ES-I3 (cell line): ENCODE data around the gene FERD3L.

Source experiments
- H3K36me3 ChIP-seq: 2 replicates; pipeline ENCODE4 v1.6.1; 2013; ENCODE audit warnings: mild to moderate bottlenecking, low read length, control low read depth, moderate library complexity; ENCODE audit not compliant: insufficient read depth
- H3K4me1 ChIP-seq: 2 replicates; pipeline ENCODE4 v1.6.1; 2013; ENCODE audit warnings: mild to moderate bottlenecking, control low read depth, low read length; ENCODE audit not compliant: insufficient read depth
- H3K9ac ChIP-seq: 2 replicates; pipeline ENCODE4 v1.6.1; 2013; ENCODE audit warnings: low read depth, mild to moderate bottlenecking, low read length, moderate library complexity
- H3K9me3 ChIP-seq: 2 replicates; pipeline ENCODE4 v1.6.1; 2013; ENCODE audit warnings: mild to moderate bottlenecking, low read length, moderate library complexity; ENCODE audit not compliant: control insufficient read depth, insufficient read depth

Gene FERD3L

DNA sequence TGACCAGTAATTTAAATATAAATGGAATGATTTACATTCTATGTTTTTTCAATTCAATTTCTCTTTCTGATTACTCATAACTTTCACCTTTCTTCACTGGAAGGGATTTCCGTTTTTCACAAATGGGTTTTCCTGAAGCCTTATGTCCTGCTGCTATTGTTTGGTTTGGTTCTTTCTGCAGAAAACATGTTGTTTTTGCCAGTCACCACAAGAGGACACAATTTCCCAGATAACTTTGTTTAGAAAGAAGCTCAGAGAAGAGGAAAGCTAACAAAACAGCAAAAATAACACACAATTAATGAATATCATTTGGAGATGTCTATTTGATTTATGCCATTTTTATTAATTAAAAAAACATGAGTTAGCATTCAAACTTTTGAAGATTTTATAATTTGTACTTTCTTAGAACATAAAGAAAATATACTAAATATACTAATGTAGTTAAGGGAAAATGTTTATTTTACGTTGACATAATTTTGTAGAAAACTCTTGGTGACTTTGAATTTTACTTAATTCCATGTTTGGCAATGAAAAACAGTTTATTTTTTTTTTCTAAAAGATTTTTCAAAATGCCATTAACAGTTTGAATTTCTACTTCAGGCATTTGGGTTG lies 23.1 kb downstream of the FERD3L start:
- H3K9ac ChIP-seq: no peak overlapping the region
- H3K4me1 ChIP-seq: 0 out of 2 replicates have a peak, but pooled peaks cover 3% of the 10 kb centered on the region
- no peaks in the 10 kb centered on the region for H3K36me3 ChIP-seq
- H3K9me3 ChIP-seq: no peaks in the 10 kb centered on the region

DNA sequence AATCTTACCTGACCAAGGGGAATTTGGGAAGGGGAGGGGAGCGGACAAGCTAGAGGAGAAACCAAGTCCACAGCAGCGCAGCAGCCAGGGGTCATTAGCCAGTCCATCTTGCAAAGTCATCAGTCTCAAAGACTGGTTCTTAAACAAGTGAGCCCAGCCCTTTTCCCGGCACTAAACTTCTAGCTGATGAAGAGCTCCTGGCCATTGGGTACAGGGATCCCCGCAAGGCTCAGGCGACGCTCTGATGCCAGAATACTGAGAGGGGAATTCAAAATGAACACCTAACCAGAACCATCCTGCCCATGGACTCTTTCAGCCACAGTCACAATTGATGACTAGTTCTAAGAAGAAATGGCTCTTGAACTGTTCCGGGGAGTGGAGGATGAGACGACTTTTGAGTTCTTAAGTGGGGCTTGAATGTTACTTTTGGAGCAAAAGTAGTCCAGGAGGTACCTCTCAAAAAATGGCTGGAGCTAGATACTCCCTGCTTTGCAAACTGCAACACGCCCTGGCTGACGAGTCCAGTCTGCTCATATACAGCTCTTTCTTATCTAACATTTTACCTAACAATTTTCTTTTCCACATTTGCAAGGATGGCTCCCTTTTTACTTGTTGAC lies 25.2 kb downstream of the FERD3L start:
- Histone ChIP-seq H3K9me3 (no peaks in the 10 kb centered on the region), H3K4me1 (0 out of 2 replicates have a peak, but pooled peaks cover 3% of the 10 kb centered on the region), H3K36me3 (no peaks in the 10 kb centered on the region), H3K9ac (peak overlapping the region; percentile 54; the same call in 1 of the 2 replicates)

DNA sequence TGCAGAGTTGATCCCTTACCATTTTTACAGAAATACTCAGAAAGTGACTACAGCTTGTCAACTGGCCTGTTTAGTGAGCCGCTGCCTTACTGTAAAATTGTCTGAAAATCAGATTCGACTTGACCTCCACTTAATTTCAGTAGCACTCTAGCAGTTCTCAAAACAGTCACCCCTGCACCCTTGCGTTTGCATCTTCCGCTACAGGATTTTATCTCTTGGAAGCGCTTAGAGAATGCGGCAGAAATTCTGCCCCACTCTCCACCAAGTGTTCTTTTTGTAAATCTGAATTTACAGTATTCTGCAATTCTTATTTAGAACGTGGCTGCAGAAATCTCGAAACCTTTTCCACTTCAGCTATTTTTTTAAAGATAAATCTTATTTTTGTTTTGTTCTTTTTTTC lies 25.8 kb downstream of the FERD3L start:
- H3K9ac ChIP-seq: peak overlapping the region; percentile 54
- no peaks in the 10 kb centered on the region for H3K36me3 ChIP-seq
- H3K4me1 ChIP-seq: 0 out of 2 replicates have a peak, but pooled peaks cover 3% of the 10 kb centered on the region
- H3K9me3 ChIP-seq: no peaks in the 10 kb centered on the region

DNA sequence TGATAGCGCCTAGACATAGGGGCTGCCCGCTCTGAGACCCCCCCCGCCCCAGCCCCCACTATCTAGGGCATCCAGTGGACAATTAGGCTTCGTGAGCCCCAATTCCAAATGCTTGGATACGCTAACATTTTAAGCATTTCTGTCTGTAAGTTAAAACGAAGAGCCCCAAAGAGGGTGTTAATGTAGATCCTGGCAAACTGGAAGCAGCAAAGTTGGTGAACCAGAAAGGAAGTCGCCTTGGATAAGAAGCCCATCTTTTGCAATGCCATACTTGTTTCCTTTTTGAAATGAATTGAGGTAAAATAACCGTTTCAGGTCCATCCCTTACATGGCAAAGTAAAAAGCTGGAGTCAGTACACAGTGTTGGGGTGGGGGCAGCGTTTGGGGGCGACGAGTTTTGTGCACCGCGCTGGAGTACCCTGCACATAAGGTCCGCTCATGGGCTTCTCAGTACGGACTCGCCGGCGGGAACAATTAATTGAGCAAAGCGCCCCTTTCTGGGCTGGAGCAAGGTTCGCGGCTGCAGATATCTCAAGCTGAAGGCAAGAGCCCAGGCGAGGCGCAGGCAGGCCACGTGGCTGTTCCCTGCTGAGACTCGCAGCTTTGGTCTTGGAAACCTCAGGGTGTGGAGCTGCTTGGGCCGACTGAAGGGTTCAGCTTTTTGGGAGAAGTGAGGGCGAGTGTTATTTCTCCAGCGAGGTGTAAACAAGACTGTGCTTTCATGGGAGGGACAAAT lies 26.4 kb downstream of the FERD3L start:
- no peaks in the 10 kb centered on the region for H3K36me3 ChIP-seq
- H3K9ac ChIP-seq: peak overlapping the region; percentile 54
- H3K4me1 ChIP-seq: 0 out of 2 replicates have a peak, but pooled peaks cover 3% of the 10 kb centered on the region
- H3K9me3 ChIP-seq: no peaks in the 10 kb centered on the region

DNA sequence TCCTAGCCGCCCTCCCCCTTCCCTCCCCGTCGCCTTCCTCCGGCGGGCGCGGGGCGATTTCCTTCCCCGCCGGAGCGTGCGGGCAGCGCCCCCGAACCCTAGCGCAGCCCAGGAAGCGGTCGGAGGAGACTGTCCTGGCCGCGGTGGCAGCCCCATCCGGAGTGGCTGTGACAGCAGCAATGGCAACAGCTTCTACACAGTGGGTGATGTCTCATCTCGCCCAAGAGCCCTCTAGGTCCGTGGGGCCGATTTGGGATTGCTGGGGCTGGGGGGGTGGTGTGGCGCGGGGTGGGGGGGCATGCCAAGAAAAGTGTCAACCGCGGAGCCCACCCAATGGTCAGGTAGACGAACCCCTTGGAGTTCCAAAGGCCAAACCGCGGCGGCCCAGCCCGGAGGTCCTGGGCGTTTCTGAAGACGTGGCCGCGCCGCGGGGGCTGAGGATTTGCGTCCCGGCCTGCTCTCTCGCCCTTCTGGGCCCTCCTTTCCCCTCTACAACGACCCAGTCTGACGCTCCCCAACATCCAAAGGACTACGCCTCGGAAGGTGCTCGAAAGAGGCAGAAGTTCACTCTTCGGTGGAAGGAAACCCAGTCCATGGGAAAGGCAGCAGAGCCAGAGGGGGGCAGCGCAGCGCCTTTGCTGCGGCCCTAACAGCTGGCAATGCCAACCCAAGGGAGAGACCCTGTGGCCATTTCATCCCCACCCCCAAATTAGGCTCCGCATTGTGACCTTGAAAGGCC lies 27.2 kb downstream of the FERD3L start:
- Histone ChIP-seq H3K36me3 (no peaks in the 10 kb centered on the region), H3K9me3 (no peaks in the 10 kb centered on the region), H3K4me1 (peaks cover 3% of the 10 kb centered on the region; the same call in 1 of the 2 replicates), H3K9ac (peak overlapping the region; percentile 78; the same call in 1 of the 2 replicates)

GRCh38 chr7:19117091-19117869 lies 27.9 kb downstream of the FERD3L start, which contains the start of gene TWIST1:
TWIST1 (minus strand) TSS chr7:19117636; CDS start chr7:19117321, 315 bp downstream.
- Histone ChIP-seq H3K36me3 (no peaks in the 10 kb centered on the region), H3K9ac (peak within 1 kb of the TSS; percentile 78), H3K9me3 (no peaks in the 10 kb centered on the region)

GRCh38 chr7:19116121-19117090 lies 28.8 kb downstream of the FERD3L start:
- no peaks in the 10 kb centered on the region for H3K36me3 ChIP-seq
- H3K9me3 ChIP-seq: no peaks in the 10 kb centered on the region
- H3K4me1 ChIP-seq: peaks cover 14% of the 10 kb centered on the region
- H3K9ac ChIP-seq: peak overlapping the region; percentile 78

More at GRCh38 chr7:19117091-19117869, 27.9 kb downstream of the FERD3L start, which contains the start of gene TWIST1:
- H3K4me1 ChIP-seq: peaks cover 6% of the 10 kb centered on the region

DNA sequence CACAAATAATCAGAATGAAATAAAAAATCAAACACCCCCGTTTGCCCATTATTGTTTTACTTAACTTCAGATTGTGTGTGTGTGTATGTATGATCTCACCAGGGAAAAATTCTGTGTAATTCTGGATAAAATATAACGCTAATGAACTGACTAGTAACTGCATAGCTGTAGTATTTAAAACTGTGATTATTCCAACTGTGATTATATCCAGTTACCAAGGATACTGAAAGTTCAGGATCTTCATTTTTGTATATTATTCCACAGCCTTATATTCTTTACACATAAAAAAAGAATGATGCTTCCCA lies 30.7 kb downstream of the FERD3L start:
- Histone ChIP-seq H3K9ac (no peak overlapping the region), H3K36me3 (no peaks in the 10 kb centered on the region), H3K4me1 (peaks cover 27% of the 10 kb centered on the region)

GRCh38 chr7:19113855-19114550 lies 31.2 kb downstream of the FERD3L start:
- H3K4me1 ChIP-seq: peaks cover 24% of the 10 kb centered on the region
- H3K36me3 ChIP-seq: no peaks in the 10 kb centered on the region
- no peak overlapping the region for H3K9ac ChIP-seq
- no peaks in the 10 kb centered on the region for H3K9me3 ChIP-seq

More for the DNA sequence above, 30.7 kb downstream of the FERD3L start:
- no peaks in the 10 kb centered on the region for H3K9me3 ChIP-seq

- peaks cover 24% of the 10 kb centered on the region for H3K4me1 ChIP-seq
- H3K9me3 ChIP-seq: no peaks in the 10 kb centered on the region
- H3K36me3 ChIP-seq: no peaks in the 10 kb centered on the region
- H3K9ac ChIP-seq: peak overlapping the region; percentile 25; the same call in 1 of the 2 replicates
These were observed 32.2 kb downstream of the FERD3L start for GRCh38 chr7:19113002-19113350.

DNA sequence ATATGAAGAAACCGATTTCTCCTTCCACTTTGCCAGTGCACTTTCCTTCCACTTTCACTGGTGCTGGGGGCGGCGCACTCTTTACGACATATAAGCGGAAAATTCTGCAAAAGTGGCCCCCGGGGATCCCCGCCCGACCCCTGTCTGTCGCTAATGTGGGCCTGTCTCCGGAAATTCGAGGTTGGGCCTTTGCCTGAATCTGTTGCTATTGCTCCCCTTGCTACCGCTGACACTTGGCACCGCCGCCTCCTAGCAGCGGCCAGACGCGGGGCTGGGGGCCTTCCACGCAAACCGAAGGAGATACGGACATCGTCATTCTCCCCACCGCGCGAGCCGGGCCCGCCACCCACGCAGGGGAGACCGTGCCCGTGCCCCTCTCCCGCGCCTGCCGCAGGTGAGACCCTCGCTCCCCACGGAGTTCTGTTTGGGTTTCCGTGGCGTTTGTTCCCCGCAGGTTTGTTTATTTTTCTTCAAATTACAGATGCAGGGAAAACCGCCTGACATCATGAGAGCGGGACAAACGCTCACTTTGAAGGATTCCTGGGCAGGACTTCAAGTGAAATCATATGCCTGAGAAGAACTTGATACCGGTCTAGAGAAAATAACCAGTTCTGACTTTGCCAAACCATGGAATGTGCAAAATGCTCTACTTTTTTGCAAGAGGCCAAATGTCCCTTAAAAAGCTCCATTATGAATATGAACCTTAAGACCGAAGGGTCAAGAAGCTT lies 32.8 kb downstream of the FERD3L start:
- no peaks in the 10 kb centered on the region for H3K9me3 ChIP-seq
- H3K9ac ChIP-seq: peak overlapping the region; percentile 25; the same call in 1 of the 2 replicates
- H3K36me3 ChIP-seq: no peaks in the 10 kb centered on the region
- peaks cover 24% of the 10 kb centered on the region for H3K4me1 ChIP-seq
